Measurements from ENCODE around the gene B4GALT3. TPM values are rescaled to one million over a fixed set of nuclear protein-coding genes. Genes with fewer than 3 reads are reported as not detected.
A peak's percentile ranks its signal among the peaks of the same experiment; 100 is the strongest.

The B4GALT3 gene
- total and polyA plus RNA-seq, 2 of the 8 experiments (the other 6 are each of a cell fraction or from before 2014, with no cell fraction given), result 42.3 to 43.0 TPM

- H3K18ac ChIP-seq (ENCODE audit: extremely low read depth, low read length), result no peak overlapping the region
- H2BK15ac ChIP-seq (ENCODE audit: low read length), result no peak overlapping the region
- no peak overlapping the region for H3K4me2 ChIP-seq (ENCODE audit: insufficient read depth in 1 of 2, low read depth in 2 of 2, low read length in 2 of 2)
- H4K91ac ChIP-seq (replicated peaks; ENCODE audit: insufficient read length, low read length), result no peak overlapping the region
- no peaks in the 10 kb centered on the region for H3K9me3 ChIP-seq (ENCODE audit: insufficient read depth in 2 of 2, low read depth in 1 of 2, low read length in 1 of 2)
- ChIA-PET CTCF (ENCODE audit: partially characterized antibody) (interaction anchor here (0.5 to 6.1 kb wide), 15 partner anchors 9 to 188 kb away, joined by 3 to 67 read pairs (median 6); partner anchors contain the start of genes APOA2, FCER1G, NDUFS2 and PPOX), POLR2A (ENCODE audit: partially characterized antibody) (interaction anchor here (0.6 to 4.6 kb wide), 3 partner anchors 9 to 37 kb away, joined by 3 to 45 read pairs (median 21); partner anchors contain the start of genes B4GALT3 and NDUFS2)
- no peak overlapping the region for H3K9ac ChIP-seq (replicated peaks in 1 of 4; ENCODE audit: extremely low read depth in 1 of 4, low read depth in 3 of 4, low read length in 3 of 4)
- DNase-seq (ENCODE audit: low read depth in 1 of 2, low spot score in 2 of 2), result no peak
- peaks cover 6% of the 10 kb centered on the region; the same call in 1 of the 2 replicates for H3K79me1 ChIP-seq (ENCODE audit: low read depth, low read length)
- H2BK120ac ChIP-seq (replicated peaks; ENCODE audit: low read depth, low read length), result no peak overlapping the region
- H3K36me3 ChIP-seq (ENCODE audit: control insufficient read depth in 2 of 4, insufficient read depth in 4 of 4, low read length in 3 of 4), result peaks cover 4 to 14% (median 10%) of the 10 kb centered on the region in 4 experiments; a peak in 5 of 8 replicates
- H3K4me3 ChIP-seq (ENCODE audit: extremely low read depth in 1 of 4, insufficient read depth in 2 of 4, low read depth in 3 of 4, low read length in 4 of 4), result no peak overlapping the region
- 94% methylated on average over 20 of the region's 21 CpGs; no CpG with 5 or more reads in 1 of the 2 experiments for WGBS, 2 experiments (ENCODE audit: extremely low coverage in 1 of 2, insufficient coverage in 1 of 2, insufficient read length in 1 of 2, insufficient replicate concordance in 2 of 2, low coverage in 1 of 2, low lambda C conversion rate in 2 of 2, missing lambda C conversion rate in 1 of 2)
- peaks cover 3 to 21% (median 19%) of the 10 kb centered on the region in 4 experiments for H3K4me1 ChIP-seq (replicated peaks in 1 of 4; ENCODE audit: control insufficient read depth in 3 of 4, insufficient read depth in 4 of 4, low read length in 3 of 4)
- no peak overlapping the region for H2AK5ac ChIP-seq (ENCODE audit: low read depth, low read length)
- no peak overlapping the region for H4K5ac ChIP-seq (ENCODE audit: insufficient read length, low read depth, low read length)
- H3K23ac ChIP-seq (ENCODE audit: insufficient read length), result no peak overlapping the region
- no peak overlapping the region for H3K56ac ChIP-seq (replicated peaks; ENCODE audit: insufficient read length, low read depth, low read length)
- TF ChIP-seq CTCF (IDR thresholded peaks at IDR 0.05; ENCODE audit: control extremely low read depth in 1 of 3, insufficient read depth in 1 of 3, low read depth in 1 of 3, low read length in 3 of 3), result peak in 2 of 3 experiments; percentile 19 to 29; a peak in 2 of 4 replicates
- 0 out of 2 replicates have a peak, but pooled peaks have one; percentile 29 for TF ChIP-seq MAX (IDR thresholded peaks at IDR 0.05)
- no peak for TF ChIP-seq CBX8 (IDR thresholded peaks at IDR 0.05; ENCODE audit: borderline replicate concordance, low read depth, low read length)
- TF ChIP-seq SAP30 (IDR thresholded peaks at IDR 0.05; ENCODE audit: insufficient read depth, insufficient replicate concordance, low read length), result no peak
- no peak for TF ChIP-seq CTBP2 (IDR thresholded peaks at IDR 0.05; ENCODE audit: borderline replicate concordance, insufficient read depth, insufficient read length, low read length)
- TF ChIP-seq TAF7 (optimal IDR thresholded peaks at IDR 0.05; ENCODE audit: borderline replicate concordance, low read depth, low read length), result no peak
- no peak overlapping the region for H2BK20ac ChIP-seq (ENCODE audit: low read length)
- H4K8ac ChIP-seq (ENCODE audit: extremely low read depth, insufficient read depth, low read length), result peak overlapping the region; percentile 8; the same call in 1 of the 2 replicates
- no peak for FAIRE-seq
- no peaks in the 10 kb centered on the region; a peak in 1 of 7 replicates for H3K27me3 ChIP-seq (replicated peaks in 1 of 4; ENCODE audit: control insufficient read depth in 3 of 4, extremely low read depth in 1 of 4, insufficient read depth in 3 of 4, low read length in 3 of 4)
- H2AFZ ChIP-seq (ENCODE audit: low read length), result no peak overlapping the region
- peaks cover 9% of the 10 kb centered on the region; the same call in 1 of the 2 replicates for H3K23me2 ChIP-seq (ENCODE audit: low read depth, low read length)
- H2BK5ac ChIP-seq (ENCODE audit: low read depth, low read length), result no peak overlapping the region; the same call in 1 of the 2 replicates
- no peak overlapping the region for H3K14ac ChIP-seq (ENCODE audit: insufficient read length)
- H3K4ac ChIP-seq (replicated peaks; ENCODE audit: insufficient read length, low read depth, low read length), result no peak overlapping the region
- H3K27ac ChIP-seq (ENCODE audit: low read depth, low read length), result no peak overlapping the region
- peaks cover 0 to 5% of the 10 kb centered on the region in 2 experiments; a peak in 1 of 4 replicates for H3K79me2 ChIP-seq (ENCODE audit: control insufficient read depth in 1 of 2, insufficient read depth in 2 of 2, low read length in 2 of 2)
- no peaks in the 10 kb centered on the region for H4K20me1 ChIP-seq (replicated peaks in 1 of 2; ENCODE audit: control insufficient read depth in 1 of 2, insufficient read depth in 2 of 2, low read length in 2 of 2)
- H2BK12ac ChIP-seq (ENCODE audit: low read depth, low read length), result no peak overlapping the region
Observed at GRCh38 chr1:161193561-161194235, 16.4 kb upstream of the B4GALT3 start.

All from H1 (cell line).